Measurements from ENCODE around the gene CPNE6.
"Not testable (repeated sequence)": the region's sequence is repeated elsewhere in the genome, so short reads cannot be mapped to it uniquely, and the experiment has no call there.

The CPNE6 gene

GRCh38 chr14:24105609-24106239 lies 34.4 kb downstream of the CPNE6 start:
- DNase-seq (ENCODE audit: low read depth): not testable (repeated sequence)

DNA sequence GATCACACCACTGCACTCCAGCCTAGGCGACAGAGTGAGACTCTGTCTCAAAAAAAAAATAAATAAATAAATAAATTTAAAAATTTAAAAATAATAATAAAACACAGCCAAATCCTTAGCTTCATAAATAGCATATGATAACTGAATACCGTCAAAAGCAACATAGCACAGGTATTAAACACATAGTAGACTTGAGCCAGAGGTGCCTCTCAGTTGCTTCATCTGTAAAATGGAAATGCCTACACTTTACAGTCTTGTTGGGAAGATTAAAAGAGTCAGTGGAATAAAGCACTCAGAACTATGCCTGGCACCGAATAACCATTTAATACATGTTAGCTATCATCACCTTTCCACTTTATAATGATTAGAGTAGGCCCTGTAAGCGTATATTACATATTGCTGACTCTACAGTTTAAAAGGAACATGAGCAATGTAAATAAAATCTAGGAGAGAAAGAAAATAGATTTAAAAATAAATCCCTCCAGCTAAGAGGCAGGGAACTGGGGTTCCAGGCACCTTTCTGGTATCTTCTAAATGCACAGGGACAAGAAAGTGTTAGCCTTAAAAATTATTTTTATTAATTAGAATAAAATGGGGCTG lies 35.4 kb downstream of the CPNE6 start:
- DNase-seq (ENCODE audit: low read depth): no peak

DNA sequence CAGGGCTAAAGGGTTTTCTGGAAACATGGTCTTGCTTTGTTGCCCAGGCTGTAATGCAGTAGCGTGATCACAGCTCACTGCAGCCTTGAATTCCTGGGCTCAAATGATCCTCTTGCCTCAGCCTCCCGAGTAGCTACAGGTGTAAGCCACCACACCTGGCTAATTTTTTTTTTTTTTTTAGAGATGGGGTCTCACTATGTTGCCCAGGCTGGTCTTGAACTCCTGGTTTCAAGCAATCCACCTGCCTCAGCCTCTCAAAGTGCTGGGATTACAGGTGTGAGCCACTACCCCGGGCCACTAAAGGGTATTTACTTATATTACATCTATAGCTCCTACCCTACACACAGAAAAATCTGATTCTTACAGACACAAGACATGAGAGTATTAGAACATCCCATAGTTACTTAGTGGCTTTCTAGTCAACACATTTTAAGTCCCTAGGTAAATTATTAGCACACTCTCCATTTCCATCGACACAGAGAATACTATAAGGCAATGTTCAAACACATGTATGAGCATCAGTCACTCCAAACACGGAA lies 37.0 kb downstream of the CPNE6 start:
- DNase-seq (ENCODE audit: low read depth): no peak

DNA sequence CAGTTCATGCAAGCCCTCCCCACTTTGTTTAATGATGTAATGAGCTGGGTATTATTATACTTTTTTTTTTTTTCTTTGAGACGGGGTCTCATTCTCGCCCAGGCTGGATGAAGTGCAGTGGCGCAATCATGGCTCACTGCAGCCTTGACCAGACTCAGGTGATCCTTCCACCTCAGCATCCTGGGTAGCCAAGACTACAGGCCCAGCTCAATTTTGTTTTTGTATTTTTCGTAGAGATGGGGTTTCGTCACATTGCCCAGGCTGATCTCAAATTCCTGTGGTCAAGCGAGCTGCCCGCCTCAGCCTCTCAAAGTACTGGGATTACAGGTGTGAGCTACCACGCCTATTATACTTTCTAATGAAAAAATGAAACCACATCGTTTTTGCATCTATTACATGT lies 38.7 kb downstream of the CPNE6 start:
- no peak for DNase-seq (ENCODE audit: low read depth)

GRCh38 chr14:24110523-24110922 lies 39.2 kb downstream of the CPNE6 start:
- no peak for DNase-seq (ENCODE audit: low read depth)

GRCh38 chr14:24113379-24113800 lies 42.0 kb downstream of the CPNE6 start:
- DNase-seq (ENCODE audit: low read depth): no peak

GRCh38 chr14:24113801-24114531 lies 42.6 kb downstream of the CPNE6 start:
- DNase-seq (ENCODE audit: low read depth): peak; percentile 59

DNA sequence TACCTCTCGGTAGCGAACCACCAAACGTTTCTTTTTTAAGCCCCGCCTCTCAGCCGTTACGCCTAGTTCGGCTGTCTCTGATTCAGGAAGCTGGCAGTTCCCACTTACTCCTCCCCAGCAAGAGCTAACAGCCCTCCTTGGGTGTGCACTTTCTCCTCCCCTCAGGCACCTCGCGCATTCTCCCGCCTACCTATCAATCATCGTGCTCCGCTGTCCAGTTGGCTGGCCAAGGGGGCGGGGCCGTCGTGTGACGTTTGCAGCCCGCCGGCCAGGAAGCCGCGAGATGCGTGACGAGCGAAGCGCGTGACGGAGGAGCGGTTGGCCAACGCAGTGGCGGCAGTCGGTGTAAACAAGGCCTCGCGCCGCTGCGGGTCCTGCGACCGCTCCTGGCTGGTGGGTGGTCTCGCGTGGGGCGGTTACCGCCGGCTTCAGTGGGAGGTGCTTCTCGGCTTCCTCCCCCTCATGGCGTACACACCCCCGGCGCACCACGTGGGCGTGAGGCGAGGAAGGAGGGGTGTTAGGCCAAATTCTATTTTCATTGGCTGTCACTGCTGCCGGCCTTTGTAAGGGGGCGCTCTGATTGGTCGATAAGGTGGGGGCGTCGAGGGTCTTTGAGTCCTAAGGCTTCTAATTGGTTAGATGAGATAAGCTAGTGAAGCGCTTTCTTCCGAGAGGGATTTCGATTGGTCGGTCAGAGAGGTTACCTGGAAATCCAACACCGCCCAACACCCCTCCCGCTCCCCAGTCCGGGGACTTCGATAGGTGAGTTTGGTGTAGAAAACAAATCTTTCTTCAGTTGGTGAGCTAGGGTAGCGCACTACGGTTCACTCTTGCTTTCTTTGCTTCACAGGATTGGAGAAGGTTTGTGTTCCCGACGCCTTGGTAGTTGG lies 43.4 kb downstream of the CPNE6 start, which contains the start of the genes DCAF11 and NRL:
Gene DCAF11, plus strand, starts transcription at position 246 of the 890 bp plus-strand sequence. CDS start 818 bp downstream, outside the sequence.
Gene NRL, minus strand, starts transcription at position 418 of the 890 bp plus-strand sequence. CDS start 32,101 bp downstream, outside the sequence.
- DNase-seq (ENCODE audit: low read depth): peak; percentile 95

DNA sequence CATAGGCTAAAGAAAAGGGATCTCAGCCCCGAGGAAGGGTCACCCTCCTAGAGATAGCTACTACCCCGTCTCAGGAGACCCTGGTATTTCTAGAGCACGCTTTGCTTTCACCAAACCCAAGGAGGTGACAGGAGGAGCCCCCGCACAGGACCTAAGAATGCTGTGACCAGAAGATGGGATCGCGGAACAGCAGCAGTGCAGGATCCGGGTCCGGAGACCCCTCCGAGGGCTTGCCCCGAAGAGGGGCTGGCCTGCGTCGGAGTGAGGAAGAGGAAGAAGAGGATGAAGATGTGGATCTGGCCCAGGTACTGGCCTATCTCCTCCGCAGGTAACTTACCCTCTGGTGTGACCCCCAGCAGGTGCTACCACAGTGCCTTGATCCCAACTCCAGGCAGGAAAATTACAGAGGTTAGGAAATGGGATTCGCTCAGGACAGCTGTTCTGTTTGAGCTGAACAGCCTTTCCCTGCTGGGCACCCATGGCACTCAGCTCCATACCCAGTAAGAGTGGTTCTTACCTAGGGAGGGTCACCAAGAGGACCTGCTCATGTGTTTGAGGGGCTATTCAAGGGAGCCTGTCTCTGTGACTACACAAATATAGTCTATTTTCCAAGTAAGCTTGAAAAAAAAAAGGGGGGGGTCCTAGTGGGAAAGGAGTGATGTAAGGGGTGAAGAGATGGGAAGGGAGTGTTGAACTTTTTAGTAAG lies 44.2 kb downstream of the CPNE6 start:
- DNase-seq (ENCODE audit: low read depth): no peak

DNA sequence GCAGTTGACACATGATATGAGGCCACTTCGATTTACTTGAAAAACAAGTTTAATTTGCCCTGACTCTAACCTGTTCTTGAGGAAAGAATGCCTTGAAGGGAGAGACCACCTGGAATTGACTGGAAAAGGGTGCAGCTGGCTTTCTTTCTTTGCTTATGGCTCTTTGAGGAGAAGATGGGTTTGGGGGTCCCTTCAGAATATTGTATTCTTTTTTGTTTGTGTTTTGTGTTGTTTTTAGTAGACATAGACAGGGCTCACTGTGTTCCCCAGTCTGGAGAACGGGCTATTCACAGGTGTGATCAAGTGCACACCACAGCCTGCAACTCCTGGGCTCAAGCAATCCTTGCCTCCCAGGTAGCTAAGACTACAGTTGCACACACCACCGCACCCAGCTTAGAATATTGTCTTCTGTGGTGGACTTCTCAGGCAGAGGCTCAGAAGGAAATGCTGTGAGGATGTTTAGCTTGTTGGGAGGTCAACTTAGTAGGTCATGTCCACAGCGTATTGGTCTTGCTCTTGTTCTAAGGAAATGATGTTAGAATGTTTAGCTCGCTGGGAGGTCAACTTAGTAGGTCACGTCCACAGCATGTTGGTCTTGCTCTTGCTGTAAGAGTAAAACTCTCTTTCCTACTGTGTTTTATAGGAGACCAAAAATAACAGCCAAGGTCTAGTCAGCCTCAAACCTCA lies 44.9 kb downstream of the CPNE6 start:
- DNase-seq (ENCODE audit: low read depth): no peak

DNA sequence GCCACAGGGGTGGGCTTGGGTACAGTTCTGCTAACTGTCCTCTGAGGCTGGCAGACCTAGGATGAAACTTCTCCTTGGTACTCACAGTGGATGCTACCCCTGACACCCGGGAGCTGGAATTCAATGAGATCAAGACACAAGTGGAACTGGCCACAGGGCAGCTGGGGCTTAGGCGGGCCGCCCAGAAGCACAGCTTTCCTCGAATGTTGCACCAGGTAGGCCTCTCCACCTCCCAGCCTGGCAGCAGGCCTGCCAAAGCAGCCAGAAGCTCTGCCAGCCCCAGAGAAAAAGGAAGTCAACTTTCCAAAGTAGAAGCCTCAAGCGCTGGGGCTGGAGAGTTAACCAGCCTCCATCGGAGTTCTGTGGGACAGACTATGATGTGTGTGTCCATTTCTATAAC lies 45.8 kb downstream of the CPNE6 start:
- DNase-seq (ENCODE audit: low read depth): no peak

DNA sequence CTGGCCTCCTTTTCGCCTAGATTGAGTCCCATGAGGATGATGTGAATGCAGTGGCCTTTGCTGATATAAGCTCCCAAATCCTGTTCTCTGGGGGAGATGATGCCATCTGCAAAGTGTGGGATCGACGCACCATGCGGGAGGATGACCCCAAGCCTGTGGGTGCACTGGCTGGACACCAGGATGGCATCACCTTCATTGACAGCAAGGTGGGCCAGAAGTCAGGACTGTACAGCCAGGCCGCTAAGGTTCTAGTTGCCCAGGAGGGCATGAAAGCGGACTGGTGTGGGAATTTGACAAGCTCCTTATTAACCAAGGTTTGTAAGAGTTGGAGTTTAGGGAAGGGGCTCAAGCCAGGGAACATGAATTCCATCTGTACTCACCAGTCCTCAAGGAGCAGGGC lies 48.3 kb downstream of the CPNE6 start:
- no peak for DNase-seq (ENCODE audit: low read depth)

GRCh38 chr14:24121210-24121609 lies 49.8 kb downstream of the CPNE6 start:
- no peak for DNase-seq (ENCODE audit: low read depth)

DNA sequence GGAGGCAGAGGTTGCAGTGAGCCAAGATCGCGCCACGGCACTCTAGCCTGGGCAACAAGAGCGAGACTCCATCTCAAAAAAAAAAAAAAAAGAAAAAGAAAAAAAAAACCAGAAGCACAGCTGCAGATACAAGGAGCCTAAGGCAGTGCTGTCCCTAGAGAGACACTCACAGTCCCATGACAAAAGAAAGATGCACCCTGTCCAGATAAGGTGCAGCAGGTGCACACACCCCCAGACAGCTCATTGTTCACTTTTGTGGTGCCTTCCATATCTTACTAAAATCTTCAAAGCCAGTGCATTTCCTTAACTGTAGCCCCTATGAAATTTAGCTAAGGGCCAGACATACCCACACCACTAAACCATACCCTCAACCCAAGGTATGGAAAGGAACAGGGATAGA lies 51.1 kb downstream of the CPNE6 start:
- DNase-seq (ENCODE audit: low read depth): no peak

- no peak for DNase-seq (ENCODE audit: low read depth)
These were observed 51.5 kb downstream of the CPNE6 start for GRCh38 chr14:24122898-24123297.

- DNase-seq (ENCODE audit: low read depth): no peak
These were observed 52.4 kb downstream of the CPNE6 start for GRCh38 chr14:24123424-24124417.

- DNase-seq (ENCODE audit: low read depth): no peak
These were observed 55.6 kb downstream of the CPNE6 start for GRCh38 chr14:24126939-24127338.

- no peak for DNase-seq (ENCODE audit: low read depth)
These were observed 56.3 kb downstream of the CPNE6 start for GRCh38 chr14:24127673-24128072.

Data from activated T-cell treated with anti-CD3 and anti-CD28 coated beads for 1 hour (primary cell).